Gastrocnemius medialis (tissue), 4 donors: Measurements from ENCODE around the gene IGSF8. TPM values are rescaled to one million over a fixed set of nuclear protein-coding genes. Genes with fewer than 3 reads are reported as not detected.
A peak's percentile ranks its signal among the peaks of the same experiment; 100 is the strongest.
"Not testable (repeated sequence)": the region's sequence is repeated elsewhere in the genome, so short reads cannot be mapped to it uniquely, and the experiment has no call there.

Experiments
- ATAC-seq, 2 donors: fragments of 150-250 bp; one replicate each; pipeline ENCODE4 v1.9.1; 2016
- DNase-seq, 2 donors: peaks; one replicate each; pipeline ENCODE4 v3.0.0-alpha.2; 2019
- H3K27ac ChIP-seq, 4 donors: fragments of 200-600 bp; sonication (generic); 1 replicate in 1 of 4; 2 replicates in 3 of 4; pipeline ENCODE4 v1.5.1; 2016 to 2018; ENCODE audit warnings: mild to moderate bottlenecking in 2 of 4, moderate library complexity in 1 of 4
- H3K27me3 ChIP-seq, 3 donors: fragments of 200-600 bp; sonication (generic) in 2 of 3; 1 replicate in 1 of 3; 2 replicates in 2 of 3; pipeline versions ENCODE4 v1.5.1 to v1.6.0; 2016 to 2019; ENCODE audit warnings: mild to moderate bottlenecking in 1 of 3, moderate library complexity in 1 of 3
- H3K36me3 ChIP-seq, 2 donors: fragments of 200-600 bp; sonication (generic) in 1 of 2; one replicate each; pipeline ENCODE4 v1.5.1; 2017 to 2018
- H3K4me1 ChIP-seq, 2 donors: fragments of 200-600 bp; sonication (generic) in 1 of 2; one replicate each; pipeline ENCODE4 v1.5.1; 2016 to 2017; ENCODE audit warnings: mild to moderate bottlenecking in 2 of 2
- H3K4me3 ChIP-seq, 4 donors: fragments of 200-600 bp; sonication (generic) in 3 of 4; 1 replicate in 1 of 4; 2 replicates in 3 of 4; pipeline ENCODE4 v1.5.1; 2016 to 2019; ENCODE audit warnings: mild to moderate bottlenecking in 2 of 4
- H3K9me3 ChIP-seq, 3 donors: fragments of 200-600 bp; sonication (generic) in 2 of 3; 1 replicate in 1 of 3; 2 replicates in 2 of 3; pipeline ENCODE4 v1.5.1; 2016 to 2019
- CTCF ChIP-seq, 5 experiments: fragments of 450-650 bp in 3 of 5; fragments of 200-600 bp in 2 of 5; sonication (generic) in 2 of 5; IDR thresholded peaks in 4 of 5; conservative IDR thresholded peaks in 1 of 5; 1 replicate in 4 of 5; 2 replicates in 1 of 5; pipeline ENCODE4 v1.5.1; 2016 to 2019; ENCODE audit warnings: antibody characterized with exemption in 5 of 5, mild to moderate bottlenecking in 3 of 5, moderate library complexity in 3 of 5
- POLR2A ChIP-seq, 2 donors: fragments of 450-650 bp; IDR thresholded peaks; one replicate each; pipeline ENCODE4 v1.6.1; 2017; ENCODE audit warnings: antibody characterized with exemption in 2 of 2, mild to moderate bottlenecking in 2 of 2, moderate library complexity in 2 of 2
- in situ Hi-C, 4 donors: fragments of 200-750 bp; cut with MboI; loops; one replicate each; pipeline versions ENCODE4 v1.15.0 to v1.8.0; 2017; ENCODE audit warnings: low sequenced_read_pairs in 4 of 4
- intact Hi-C: fragments of 100-400 bp; cut with DNase I; formaldehyde crosslinking; loops from one replicate; pipeline ENCODE4 v1.15.1; 2023; ENCODE audit warnings: low total_unique reads
- total RNA-seq, 4 donors: library from RNA; depleted of rRNA; stranded (reverse); fragments of >200 nt; gene quantifications; one replicate each; pipeline versions ENCODE4 v1.1.0 to v1.2.3, GENCODE V29; 2016

IGSF8 gene
- total RNA-seq, 4 donors from 2014 or later, result 3.4 to 12.8 (median 8.7) TPM

- peak overlapping the region; percentile 9 to 41 (median 38) for H3K4me3 ChIP-seq
- no peak for TF ChIP-seq POLR2A (IDR thresholded peaks at IDR 0.05)
- TF ChIP-seq CTCF (IDR thresholded peaks at IDR 0.05 in 4 of 5, conservative IDR thresholded peaks at IDR 0.05 in 1 of 5), result no peak
- no peaks in the 10 kb centered on the region for H3K9me3 ChIP-seq
- H3K4me1 ChIP-seq, result peaks cover 91 to 93% of the 10 kb centered on the region in 2 donors
- H3K27ac ChIP-seq, result peak overlapping the region; percentile 92 to 100 (median 98)
- H3K36me3 ChIP-seq, result peaks cover 0 to 57% of the 10 kb centered on the region in 2 donors
- no peaks in the 10 kb centered on the region for H3K27me3 ChIP-seq
- in situ Hi-C loops, result no loop called here
- ATAC-seq (no peak), DNase-seq (no peak)
- intact Hi-C loops, result no loop called here
Measured at GRCh38 chr1:160128636-160129035, 30.2 kb upstream of the IGSF8 start.

DNA sequence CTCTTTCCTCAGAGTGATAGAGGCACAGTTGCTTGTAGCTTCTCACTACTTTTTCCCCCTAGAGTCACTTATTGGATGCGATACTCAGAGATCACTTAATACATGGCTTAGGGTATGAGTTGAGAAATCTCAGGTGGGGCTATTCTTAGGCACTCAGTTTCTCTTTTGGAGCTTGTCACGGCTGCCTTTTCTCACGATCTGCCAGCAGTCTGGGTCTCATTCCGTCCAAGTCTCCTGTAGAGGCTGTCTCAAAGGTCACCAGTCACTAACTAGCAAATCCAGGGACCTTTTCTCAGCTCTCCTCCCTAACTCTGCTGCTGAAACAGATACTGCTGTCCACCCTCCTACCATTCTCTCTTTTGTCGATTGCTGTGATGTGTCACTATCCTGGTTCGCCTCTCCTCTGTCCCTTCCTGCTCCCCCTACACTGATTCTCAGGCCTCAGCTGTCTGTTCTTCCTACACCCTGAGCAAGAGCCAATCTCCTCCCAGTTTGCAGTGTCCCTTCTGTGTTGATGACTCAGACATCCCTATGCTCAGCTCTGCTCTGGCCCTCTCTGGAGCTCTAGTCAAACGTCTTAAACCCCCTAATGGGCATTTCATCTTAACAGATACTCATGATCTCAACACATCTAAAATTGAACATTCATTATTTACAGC is 29.6 kb upstream of the IGSF8 start:
- H3K4me3 ChIP-seq, result peak overlapping the region; percentile 9 to 41 (median 38)
- peak; percentile 85 to 92 for DNase-seq

GRCh38 chr1:160127381-160127780 is 29.0 kb upstream of the IGSF8 start:
- in situ Hi-C loops, result no loop called here

More for the DNA sequence above, 29.6 kb upstream of the IGSF8 start:
- ATAC-seq, result peak; percentile 45 to 53
- in situ Hi-C loops, result no loop called here
- Histone ChIP-seq H3K27me3 (no peaks in the 10 kb centered on the region), H3K9me3 (no peaks in the 10 kb centered on the region), H3K4me1 (peaks cover 92 to 93% of the 10 kb centered on the region in 2 donors), H3K27ac (peak overlapping the region; percentile 92 to 100 (median 98)), H3K36me3 (peaks cover 0 to 51% of the 10 kb centered on the region in 2 donors)
- intact Hi-C loops, result no loop called here
- peak; percentile 66 to 85 for TF ChIP-seq POLR2A (IDR thresholded peaks at IDR 0.05)
- TF ChIP-seq CTCF (IDR thresholded peaks at IDR 0.05 in 4 of 5, conservative IDR thresholded peaks at IDR 0.05 in 1 of 5), result no peak

DNA sequence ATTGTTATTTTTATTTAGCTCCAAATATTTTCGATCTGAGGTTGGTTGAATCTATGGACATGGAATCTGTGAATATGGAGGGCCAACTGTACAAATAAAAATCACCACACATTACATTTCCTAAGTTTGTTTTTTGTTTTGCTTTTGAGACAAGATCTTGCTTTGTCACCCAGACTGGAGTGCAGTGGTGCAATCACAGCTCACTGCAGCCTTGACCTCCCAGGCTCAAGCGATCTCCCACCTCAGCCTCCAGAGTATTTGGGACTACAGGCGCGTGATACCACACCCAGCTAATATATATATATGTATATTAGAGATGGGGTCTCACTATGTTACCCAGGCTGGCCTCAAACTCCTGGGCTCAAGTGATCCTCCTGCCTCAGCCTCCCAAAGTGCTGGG is 27.9 kb upstream of the IGSF8 start:
- peaks cover 92 to 96% of the 10 kb centered on the region in 2 donors for H3K4me1 ChIP-seq
- in situ Hi-C loops, ATAC-seq, H3K27me3 ChIP-seq, intact Hi-C loops, H3K9me3 ChIP-seq: not testable (repeated sequence)
- H3K27ac ChIP-seq, result peak overlapping the region; percentile 92 to 100 (median 98)
- peak overlapping the region in 1 of 4 donors; percentile 15 for H3K4me3 ChIP-seq
- H3K36me3 ChIP-seq, result peaks cover 0 to 67% of the 10 kb centered on the region in 2 donors
- peak in 1 of 2 donors; percentile 30 for DNase-seq

More at GRCh38 chr1:160127381-160127780, 29.0 kb upstream of the IGSF8 start:
- TF ChIP-seq CTCF (IDR thresholded peaks at IDR 0.05 in 4 of 5, conservative IDR thresholded peaks at IDR 0.05 in 1 of 5) (no peak), POLR2A (IDR thresholded peaks at IDR 0.05) (no peak)
- Histone ChIP-seq H3K4me3 (peak overlapping the region in 3 of 4 donors; percentile 4 to 12 (median 4)), H3K9me3 (no peaks in the 10 kb centered on the region), H3K36me3 (peaks cover 0 to 56% of the 10 kb centered on the region in 2 donors), H3K27ac (peak overlapping the region; percentile 92 to 100 (median 98)), H3K27me3 (no peaks in the 10 kb centered on the region), H3K4me1 (peaks cover 91 to 93% of the 10 kb centered on the region in 2 donors)
- intact Hi-C loops, result no loop called here
- ATAC-seq, result no peak
- DNase-seq, result peak in 1 of 2 donors; percentile 60

GRCh38 chr1:160125746-160126145 is 27.3 kb upstream of the IGSF8 start:
- Histone ChIP-seq H3K4me3 (peak overlapping the region in 1 of 4 donors; percentile 15), H3K4me1 (peaks cover 92 to 96% of the 10 kb centered on the region in 2 donors), H3K9me3 (no peaks in the 10 kb centered on the region), H3K27ac (peak overlapping the region; percentile 92 to 100 (median 98)), H3K27me3 (no peaks in the 10 kb centered on the region), H3K36me3 (peaks cover 0 to 68% of the 10 kb centered on the region in 2 donors)
- ATAC-seq (no peak), DNase-seq (peak in 1 of 2 donors; percentile 62)
- in situ Hi-C loops (no loop called here), intact Hi-C loops (no loop called here)
- TF ChIP-seq CTCF (IDR thresholded peaks at IDR 0.05 in 4 of 5, conservative IDR thresholded peaks at IDR 0.05 in 1 of 5) (no peak), POLR2A (IDR thresholded peaks at IDR 0.05) (no peak)
